ENCODE measurements around the gene CLP1. TPM values are rescaled to one million over a fixed set of nuclear protein-coding genes. Genes with fewer than 3 reads are reported as not detected.

Gene CLP1
- total RNA-seq, 3 donors from 2014 or later = 15.4 to 17.7 (median 17.7) TPM

DNA sequence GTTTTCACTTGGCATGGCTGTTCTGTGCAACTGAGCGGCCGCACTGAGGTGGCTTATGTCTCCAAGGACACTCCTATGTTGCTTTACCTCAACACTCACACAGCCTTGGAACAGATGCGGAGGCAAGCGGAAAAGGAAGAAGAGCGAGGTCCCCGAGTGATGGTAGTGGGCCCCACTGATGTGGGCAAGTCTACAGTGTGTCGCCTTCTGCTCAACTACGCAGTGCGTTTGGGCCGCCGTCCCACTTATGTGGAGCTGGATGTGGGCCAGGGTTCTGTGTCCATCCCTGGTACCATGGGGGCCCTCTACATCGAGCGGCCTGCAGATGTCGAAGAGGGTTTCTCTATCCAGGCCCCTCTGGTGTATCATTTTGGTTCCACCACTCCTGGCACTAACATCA lies 2.1 kb downstream of the CLP1 start:
- no peaks in the 10 kb centered on the region for H3K9me3 ChIP-seq
- peaks cover 11% of the 10 kb centered on the region for H3K36me3 ChIP-seq
- no peak overlapping the region for H3K27ac ChIP-seq
- H3K4me1 ChIP-seq = no peaks in the 10 kb centered on the region
- DNase-seq (ENCODE audit: low spot score in 2 of 2) = no peak
- no peak for TF ChIP-seq POLR2A (IDR thresholded peaks at IDR 0.05)
- TF ChIP-seq POLR2AphosphoS5 (IDR thresholded peaks at IDR 0.05) = no peak
- TF ChIP-seq, protein P1, sequence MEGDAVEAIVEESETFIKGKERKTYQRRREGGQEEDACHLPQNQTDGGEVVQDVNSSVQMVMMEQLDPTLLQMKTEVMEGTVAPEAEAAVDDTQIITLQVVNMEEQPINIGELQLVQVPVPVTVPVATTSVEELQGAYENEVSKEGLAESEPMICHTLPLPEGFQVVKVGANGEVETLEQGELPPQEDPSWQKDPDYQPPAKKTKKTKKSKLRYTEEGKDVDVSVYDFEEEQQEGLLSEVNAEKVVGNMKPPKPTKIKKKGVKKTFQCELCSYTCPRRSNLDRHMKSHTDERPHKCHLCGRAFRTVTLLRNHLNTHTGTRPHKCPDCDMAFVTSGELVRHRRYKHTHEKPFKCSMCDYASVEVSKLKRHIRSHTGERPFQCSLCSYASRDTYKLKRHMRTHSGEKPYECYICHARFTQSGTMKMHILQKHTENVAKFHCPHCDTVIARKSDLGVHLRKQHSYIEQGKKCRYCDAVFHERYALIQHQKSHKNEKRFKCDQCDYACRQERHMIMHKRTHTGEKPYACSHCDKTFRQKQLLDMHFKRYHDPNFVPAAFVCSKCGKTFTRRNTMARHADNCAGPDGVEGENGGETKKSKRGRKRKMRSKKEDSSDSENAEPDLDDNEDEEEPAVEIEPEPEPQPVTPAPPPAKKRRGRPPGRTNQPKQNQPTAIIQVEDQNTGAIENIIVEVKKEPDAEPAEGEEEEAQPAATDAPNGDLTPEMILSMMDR (IDR thresholded peaks at IDR 0.05) = no peak
- H3K4me3 ChIP-seq = no peak overlapping the region
- intact Hi-C loops (cut with DNase I; ENCODE audit: low total_unique reads) = no loop called here
- no peaks in the 10 kb centered on the region for H3K27me3 ChIP-seq

DNA sequence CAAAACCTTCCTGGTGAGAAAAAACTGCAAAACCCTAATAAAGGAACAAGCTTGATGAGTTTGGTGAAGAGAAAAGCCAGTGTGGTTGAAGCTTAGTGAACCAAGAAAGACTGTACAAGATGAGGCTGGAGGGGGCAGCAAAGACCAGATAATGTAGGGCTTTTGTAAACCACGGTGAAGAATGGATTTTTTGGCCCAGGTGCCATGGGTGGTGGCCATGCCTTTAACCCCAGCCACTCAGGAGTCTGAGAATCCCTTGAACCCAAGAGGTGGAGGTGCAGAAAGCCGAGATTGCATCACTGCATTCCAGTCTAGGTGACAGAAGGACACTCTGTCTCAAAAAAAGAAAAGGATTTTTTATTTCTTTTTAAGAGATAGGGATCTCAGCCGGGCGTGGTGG lies 5.3 kb downstream of the CLP1 start:
- no peak for TF ChIP-seq POLR2A (IDR thresholded peaks at IDR 0.05)
- no peak for TF ChIP-seq POLR2AphosphoS5 (IDR thresholded peaks at IDR 0.05)
- TF ChIP-seq, protein P1 (IDR thresholded peaks at IDR 0.05) = no peak
- H3K36me3 ChIP-seq = peaks cover 11% of the 10 kb centered on the region
- H3K9me3 ChIP-seq = no peaks in the 10 kb centered on the region
- DNase-seq (ENCODE audit: low spot score in 2 of 2) = no peak
- no peak overlapping the region for H3K27ac ChIP-seq
- no peaks in the 10 kb centered on the region for H3K27me3 ChIP-seq
- intact Hi-C loops (cut with DNase I; ENCODE audit: low total_unique reads) = no loop called here
- no peak overlapping the region for H3K4me3 ChIP-seq
- no peaks in the 10 kb centered on the region for H3K4me1 ChIP-seq

DNA sequence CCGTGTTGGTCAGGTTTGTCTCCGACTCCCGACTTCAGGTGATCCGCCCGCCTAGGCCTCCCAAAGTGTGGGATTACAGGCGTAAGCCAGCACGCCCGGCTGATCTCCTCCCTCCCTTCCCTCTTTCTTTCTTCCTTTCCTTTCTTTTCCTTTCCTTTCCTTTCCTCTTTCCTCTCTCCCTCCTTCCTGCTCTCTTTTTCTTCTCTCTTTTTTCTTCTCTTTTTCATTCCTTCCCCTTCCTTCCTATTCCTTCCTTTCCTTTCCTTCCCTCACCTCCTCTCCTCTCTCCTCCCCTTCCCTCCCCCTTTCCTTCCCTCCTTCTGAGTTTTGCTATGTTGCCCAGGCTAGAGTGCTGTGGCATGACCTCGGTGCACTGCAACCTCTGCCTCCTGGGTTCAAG lies 6.4 kb downstream of the CLP1 start:
- Histone ChIP-seq H3K4me1 (peaks cover 0 to 3% of the 10 kb centered on the region in 2 donors), H3K4me3 (no peak overlapping the region), H3K27ac (no peak overlapping the region), H3K9me3 (no peaks in the 10 kb centered on the region), H3K36me3 (peaks cover 11% of the 10 kb centered on the region), H3K27me3 (no peaks in the 10 kb centered on the region)
- DNase-seq (ENCODE audit: low spot score in 2 of 2) = no peak
- intact Hi-C loops (cut with DNase I; ENCODE audit: low total_unique reads) = no loop called here
- TF ChIP-seq, protein P1 (IDR thresholded peaks at IDR 0.05) = no peak
- no peak for TF ChIP-seq POLR2A (IDR thresholded peaks at IDR 0.05)
- no peak for TF ChIP-seq POLR2AphosphoS5 (IDR thresholded peaks at IDR 0.05)

DNA sequence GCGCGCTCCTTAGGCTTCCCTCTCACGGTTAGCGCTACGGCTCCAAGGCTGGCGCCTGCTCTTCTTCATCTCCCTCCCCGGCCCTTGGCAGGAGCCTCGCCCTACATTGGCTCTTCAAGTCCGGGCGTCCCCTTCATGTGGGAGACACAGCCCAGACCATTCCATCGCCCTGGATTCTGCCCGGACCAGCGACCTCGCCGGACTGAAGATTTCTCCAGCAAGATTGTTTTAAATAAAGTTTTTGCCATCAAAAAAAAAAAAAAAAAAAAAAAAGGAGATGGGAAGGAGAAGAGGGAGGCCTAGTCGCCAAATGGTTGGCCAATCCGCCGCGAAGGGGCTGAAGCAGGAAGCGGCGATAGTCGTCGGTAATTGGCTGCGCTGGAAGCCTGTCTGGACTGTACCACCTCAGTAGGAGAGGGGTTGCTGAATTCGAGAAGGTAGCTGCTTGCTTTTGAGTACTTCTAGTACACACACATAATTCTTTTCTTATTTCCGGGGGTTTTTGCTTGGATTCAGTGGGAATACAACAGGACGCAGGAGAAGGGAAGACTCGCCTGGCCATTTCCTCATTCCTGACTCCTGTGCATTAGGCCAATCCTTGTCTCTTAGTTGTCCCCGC lies 9.7 kb downstream of the CLP1 start:
- peaks cover 0 to 11% of the 10 kb centered on the region in 2 donors for H3K4me1 ChIP-seq
- peak overlapping the region; percentile 95 to 100 (median 98) for H3K4me3 ChIP-seq
- H3K9me3 ChIP-seq = no peaks in the 10 kb centered on the region
- TF ChIP-seq, protein P1 (IDR thresholded peaks at IDR 0.05) = no peak
- TF ChIP-seq POLR2A (IDR thresholded peaks at IDR 0.05) = no peak
- peak; percentile 35 to 95 (median 68) for TF ChIP-seq POLR2AphosphoS5 (IDR thresholded peaks at IDR 0.05)
- intact Hi-C loops (cut with DNase I; ENCODE audit: low total_unique reads) = no loop called here
- H3K27ac ChIP-seq = peak overlapping the region; percentile 99 to 100
- no peaks in the 10 kb centered on the region for H3K36me3 ChIP-seq
- H3K27me3 ChIP-seq = no peaks in the 10 kb centered on the region
- DNase-seq (ENCODE audit: low spot score in 2 of 2) = peak; percentile 95 to 98

DNA sequence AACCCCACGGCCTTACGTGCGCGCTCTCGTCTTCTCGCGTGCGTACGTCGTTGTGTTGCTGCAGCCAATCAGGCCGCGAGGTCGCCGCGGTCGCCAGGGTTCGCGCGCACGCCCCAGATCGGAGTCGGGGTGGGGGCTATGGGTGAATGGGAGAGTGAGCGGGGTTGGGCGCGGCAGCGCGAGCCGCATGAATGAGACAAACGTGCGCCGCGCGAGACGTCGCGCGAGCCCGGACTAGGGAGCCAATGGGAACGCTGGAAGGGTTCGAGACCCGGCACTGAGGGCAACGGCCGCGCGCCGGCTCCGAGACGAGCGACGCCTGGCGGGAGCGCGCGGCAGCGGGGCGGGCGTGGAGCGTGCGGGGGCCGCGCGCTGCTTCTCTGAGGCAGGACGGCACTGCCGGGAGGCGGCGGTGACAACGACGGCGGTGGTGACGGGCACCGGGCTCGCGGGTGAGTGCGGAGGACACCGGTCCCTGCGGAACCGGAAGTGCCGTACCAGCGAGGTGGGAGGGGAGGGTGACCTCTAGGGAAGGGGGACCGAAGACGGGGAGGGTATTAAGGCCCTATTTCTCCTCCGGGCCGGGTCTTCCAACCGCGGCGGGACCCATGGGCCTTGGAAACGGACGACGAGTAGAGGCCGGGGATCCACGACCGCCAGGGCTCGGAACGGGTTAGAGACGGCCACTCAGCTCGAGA lies 10.3 kb downstream of the CLP1 start, which contains the start of gene ZDHHC5:
Gene ZDHHC5, plus strand, starts transcription at position 379 of the 698 bp plus-strand sequence. CDS start 4,977 bp downstream, outside the sequence.
- H3K9me3 ChIP-seq = no peaks in the 10 kb centered on the region
- H3K4me3 ChIP-seq = peak within 1 kb of the TSS; percentile 95 to 100 (median 98)
- peaks cover under 1% of the 10 kb centered on the region for H3K36me3 ChIP-seq
- peak; percentile 99 for DNase-seq (ENCODE audit: low spot score in 2 of 2)
- TF ChIP-seq, protein P1 (IDR thresholded peaks at IDR 0.05) = peak in 2 of 3 donors; percentile 9 to 29
- peak in 2 of 3 donors; percentile 80 to 87 for TF ChIP-seq POLR2AphosphoS5 (IDR thresholded peaks at IDR 0.05)
- no peak for TF ChIP-seq POLR2A (IDR thresholded peaks at IDR 0.05)
- H3K27ac ChIP-seq = peak within 1 kb of the TSS; percentile 99 to 100
- H3K27me3 ChIP-seq = no peaks in the 10 kb centered on the region
- intact Hi-C loops (cut with DNase I; ENCODE audit: low total_unique reads) = no loop called here
- H3K4me1 ChIP-seq = peaks cover 0 to 11% of the 10 kb centered on the region in 2 donors
